Psoas muscle (tissue), 8 donors: ENCODE data around the gene MGAT3. TPM values are rescaled to one million over a fixed set of nuclear protein-coding genes. Genes with fewer than 3 reads are reported as not detected.

Source experiments
- ATAC-seq, 4 donors: fragments of 200-7000 bp; cut with Tn5 transposase; one replicate each; pipeline ENCODE4 v1.9.1; 2020; ENCODE audit warnings: moderate library complexity in 3 of 4, mild to moderate bottlenecking in 2 of 4
- DNase-seq, 2 donors: peaks; one replicate each; pipeline ENCODE4 v3.0.0-alpha.2; 2020
- H3K27ac ChIP-seq: fragments of 200-600 bp; one replicate; pipeline ENCODE4 v1.8.0; 2022
- H3K27me3 ChIP-seq, 3 donors: fragments of 200-600 bp in 1 of 3; one replicate each; pipeline versions ENCODE4 v1.6.1 to v1.8.0; 2013 to 2022; ENCODE audit warnings: low read length in 2 of 3, mild to moderate bottlenecking in 2 of 3, moderate library complexity in 1 of 3; ENCODE audit not compliant: insufficient read depth in 3 of 3
- H3K36me3 ChIP-seq, 2 donors: fragments of 200-600 bp in 1 of 2; one replicate each; pipeline versions ENCODE4 v1.6.1 to v1.8.0; 2013 to 2022; ENCODE audit warnings: low read depth in 1 of 2, mild to moderate bottlenecking in 1 of 2, moderate library complexity in 1 of 2; ENCODE audit not compliant: insufficient read depth in 1 of 2
- H3K4me1 ChIP-seq: fragments of 200-600 bp; one replicate; pipeline ENCODE4 v1.8.0; 2022
- H3K4me3 ChIP-seq: fragments of 200-600 bp; one replicate; pipeline ENCODE4 v1.8.0; 2022; ENCODE audit warnings: mild to moderate bottlenecking
- H3K9me3 ChIP-seq: fragments of 200-600 bp; one replicate; pipeline ENCODE4 v1.8.0; 2022
- WGBS, 3 donors: extraction: QIAGEN DNeasy Blood & Tissue Kit; methylation state at CpG; one replicate each; pipeline versions ENCODE4 v1.1.6 to v1.1.7; 2013; 5-methylcytosine and 5-hydroxymethylcytosine counted together
- intact Hi-C, 2 donors: fragments of 100-400 bp; cut with DNase I; formaldehyde crosslinking; loops; one replicate each; pipeline versions ENCODE4 v1.11.0 to v1.14.2; 2022
- polyA plus RNA-seq, 3 donors: library from polyadenylated mRNA; stranded (reverse); fragments of 200-250 nt; gene quantifications; one replicate each; pipeline ENCODE4 v1.2.3, GENCODE V29; 2013
- total RNA-seq, 4 donors: library from RNA; stranded (reverse); fragmentation: NEBNext Ultra II Directional in 2 of 4; extraction: Animal tissue kit (Norgen Biotek cat#: 25700) in 2 of 4; gene quantifications; one replicate each; pipeline versions ENCODE4 v1.2.1 to v1.2.4, GENCODE V29; 2021 to 2023
- TF ChIP-seq, protein P1 (sequence below): fragments of 200-600 bp; IDR thresholded peaks from one replicate; pipeline ENCODE4 v1.8.0; 2022; ENCODE audit warnings: antibody characterized with exemption
- donor health status: healthy with polysubstance abuse.
- donor health status: DM: no; HTN: no; CAD: no; lungs with moderate emphysema.
- donor health status: Bipolar disorder and iron deficiency.
- donor health status: healthy.
- donor health status: DM: yes; HTN: yes; CAD: no.
- donor health status: DM: no; HTN: no; CAD: no.
- donor health status: DM: no; HTN: no; CAD: no.
- donor health status: DM: yes; HTN: yes; CAD: no.

Gene MGAT3
- total and polyA plus RNA-seq, 7 donors, result 0.53 to 2.2 (median 1.4) TPM

DNA sequence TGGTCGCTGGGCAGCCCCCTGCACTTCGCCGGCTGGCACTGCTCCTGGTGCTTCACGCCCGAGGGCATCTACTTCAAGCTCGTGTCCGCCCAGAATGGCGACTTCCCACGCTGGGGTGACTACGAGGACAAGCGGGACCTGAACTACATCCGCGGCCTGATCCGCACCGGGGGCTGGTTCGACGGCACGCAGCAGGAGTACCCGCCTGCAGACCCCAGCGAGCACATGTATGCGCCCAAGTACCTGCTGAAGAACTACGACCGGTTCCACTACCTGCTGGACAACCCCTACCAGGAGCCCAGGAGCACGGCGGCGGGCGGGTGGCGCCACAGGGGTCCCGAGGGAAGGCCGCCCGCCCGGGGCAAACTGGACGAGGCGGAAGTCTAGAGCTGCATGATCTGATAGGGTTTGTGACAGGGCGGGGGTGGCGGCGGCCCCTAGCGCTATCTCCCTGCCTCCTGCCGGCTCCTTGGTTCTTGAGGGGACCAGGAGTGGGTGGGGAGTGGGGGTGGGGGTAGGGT, 31.8 kb downstream of the MGAT3 start:
- intact Hi-C loops, result no loop called here
- Histone ChIP-seq H3K4me1 (no peaks in the 10 kb centered on the region), H3K36me3 (no peaks in the 10 kb centered on the region), H3K4me3 (no peak overlapping the region), H3K9me3 (no peaks in the 10 kb centered on the region), H3K27me3 (no peaks in the 10 kb centered on the region), H3K27ac (no peak overlapping the region)
- WGBS, 3 donors, result 91 to 92% (median 92%) methylated on average over 39 of the region's 39 CpGs
- TF ChIP-seq, protein P1, sequence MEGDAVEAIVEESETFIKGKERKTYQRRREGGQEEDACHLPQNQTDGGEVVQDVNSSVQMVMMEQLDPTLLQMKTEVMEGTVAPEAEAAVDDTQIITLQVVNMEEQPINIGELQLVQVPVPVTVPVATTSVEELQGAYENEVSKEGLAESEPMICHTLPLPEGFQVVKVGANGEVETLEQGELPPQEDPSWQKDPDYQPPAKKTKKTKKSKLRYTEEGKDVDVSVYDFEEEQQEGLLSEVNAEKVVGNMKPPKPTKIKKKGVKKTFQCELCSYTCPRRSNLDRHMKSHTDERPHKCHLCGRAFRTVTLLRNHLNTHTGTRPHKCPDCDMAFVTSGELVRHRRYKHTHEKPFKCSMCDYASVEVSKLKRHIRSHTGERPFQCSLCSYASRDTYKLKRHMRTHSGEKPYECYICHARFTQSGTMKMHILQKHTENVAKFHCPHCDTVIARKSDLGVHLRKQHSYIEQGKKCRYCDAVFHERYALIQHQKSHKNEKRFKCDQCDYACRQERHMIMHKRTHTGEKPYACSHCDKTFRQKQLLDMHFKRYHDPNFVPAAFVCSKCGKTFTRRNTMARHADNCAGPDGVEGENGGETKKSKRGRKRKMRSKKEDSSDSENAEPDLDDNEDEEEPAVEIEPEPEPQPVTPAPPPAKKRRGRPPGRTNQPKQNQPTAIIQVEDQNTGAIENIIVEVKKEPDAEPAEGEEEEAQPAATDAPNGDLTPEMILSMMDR, result no peak
- ATAC-seq (no peak), DNase-seq (peak in 1 of 2 donors; percentile 51)

DNA sequence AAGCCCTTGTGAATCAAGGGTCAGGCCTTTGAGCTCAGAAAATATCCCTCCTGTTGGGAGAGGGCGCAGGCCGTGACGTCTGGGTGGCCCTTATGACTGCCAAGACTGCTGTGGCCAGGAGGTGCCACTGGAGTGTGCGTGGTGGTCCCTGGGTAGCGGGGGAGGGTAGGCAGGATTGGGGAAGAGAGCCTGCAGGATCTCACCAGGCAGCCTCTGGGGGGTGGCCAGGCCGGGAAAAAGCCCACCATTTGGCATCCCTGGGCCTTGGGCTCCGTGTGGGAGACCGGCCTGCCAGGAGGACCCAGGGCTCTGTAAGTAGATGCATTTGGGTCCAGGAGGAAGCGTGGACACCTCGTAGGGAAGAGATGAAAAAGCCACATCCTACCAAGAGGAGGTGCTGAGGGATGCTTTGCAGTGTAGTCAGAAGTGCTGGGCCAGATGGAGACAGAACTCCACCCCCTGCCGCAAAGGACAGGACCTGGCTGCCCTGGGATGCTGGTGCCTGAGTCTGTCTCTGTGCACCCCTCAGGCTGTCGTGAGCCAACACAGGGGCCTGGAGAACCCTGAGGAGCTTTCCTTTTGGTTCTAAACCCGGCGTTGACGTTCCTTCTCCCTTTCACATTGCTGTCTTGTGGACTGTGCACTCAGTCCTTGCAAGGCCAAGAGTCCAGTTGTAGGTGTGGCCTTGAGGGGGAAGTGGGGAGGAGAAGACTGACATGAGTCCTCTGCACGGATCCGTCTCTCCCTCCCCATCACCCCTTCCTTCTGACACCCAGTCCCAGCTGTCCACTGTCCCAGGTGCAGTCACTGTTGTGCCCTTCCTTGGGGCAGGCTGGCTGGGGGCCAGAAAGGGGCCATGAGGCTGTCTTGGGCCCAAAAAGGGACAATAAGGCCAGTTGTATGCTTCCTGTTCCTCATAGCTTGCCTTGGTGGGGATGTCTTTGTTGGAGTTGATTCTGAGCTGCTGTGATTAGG, 32.6 kb downstream of the MGAT3 start:
- Histone ChIP-seq H3K27me3 (no peaks in the 10 kb centered on the region), H3K4me3 (no peak overlapping the region), H3K4me1 (no peaks in the 10 kb centered on the region), H3K27ac (no peak overlapping the region), H3K9me3 (no peaks in the 10 kb centered on the region), H3K36me3 (no peaks in the 10 kb centered on the region)
- ATAC-seq (peak in 1 of 4 donors; percentile 7), DNase-seq (peak in 1 of 2 donors; percentile 56)
- 78 to 88% (median 82%) methylated on average over 14 to 17 of the region's 17 CpGs for WGBS, 3 donors
- TF ChIP-seq, protein P1, result no peak
- intact Hi-C loops, result loop anchor here (5.0 to 10.0 kb wide), 2 partner anchors 38 to 85 kb away; no protein-coding TSS in a partner anchor

DNA sequence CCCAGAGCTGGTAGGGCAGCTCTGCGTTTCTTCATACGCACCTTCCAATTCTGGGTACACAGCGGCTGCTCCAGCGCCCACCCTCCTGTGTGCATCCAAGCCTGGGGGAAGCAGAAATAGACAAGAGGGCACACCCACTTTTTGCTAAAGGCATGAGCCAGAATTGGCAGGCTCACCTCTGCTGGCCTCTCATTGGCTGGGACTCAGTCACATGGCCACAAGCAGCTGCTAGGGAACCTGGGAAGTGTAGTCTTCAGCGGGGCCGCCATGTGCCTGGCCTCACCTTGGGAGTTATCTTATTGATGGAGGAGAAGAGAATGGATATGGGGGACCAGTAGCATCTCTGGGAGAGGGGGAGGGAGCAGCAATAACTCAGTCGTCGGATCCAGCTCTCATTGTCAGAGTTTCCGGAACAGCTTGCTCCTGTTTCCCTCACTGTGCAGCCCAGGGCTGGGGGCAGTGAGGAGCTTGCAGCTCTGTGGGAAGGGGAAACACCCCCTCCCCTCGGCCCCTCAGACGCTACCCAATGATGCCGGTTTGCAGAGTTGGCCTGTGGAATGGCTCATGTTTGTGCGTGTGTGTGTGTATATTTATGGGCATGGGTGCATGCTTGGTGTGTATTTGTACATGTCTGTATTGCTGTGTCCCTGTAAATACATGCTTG, 33.5 kb downstream of the MGAT3 start:
- TF ChIP-seq, protein P1, result no peak
- intact Hi-C loops, result loop anchor here (5.0 to 10.0 kb wide), 2 partner anchors 37 to 85 kb away; no protein-coding TSS in a partner anchor

DNA sequence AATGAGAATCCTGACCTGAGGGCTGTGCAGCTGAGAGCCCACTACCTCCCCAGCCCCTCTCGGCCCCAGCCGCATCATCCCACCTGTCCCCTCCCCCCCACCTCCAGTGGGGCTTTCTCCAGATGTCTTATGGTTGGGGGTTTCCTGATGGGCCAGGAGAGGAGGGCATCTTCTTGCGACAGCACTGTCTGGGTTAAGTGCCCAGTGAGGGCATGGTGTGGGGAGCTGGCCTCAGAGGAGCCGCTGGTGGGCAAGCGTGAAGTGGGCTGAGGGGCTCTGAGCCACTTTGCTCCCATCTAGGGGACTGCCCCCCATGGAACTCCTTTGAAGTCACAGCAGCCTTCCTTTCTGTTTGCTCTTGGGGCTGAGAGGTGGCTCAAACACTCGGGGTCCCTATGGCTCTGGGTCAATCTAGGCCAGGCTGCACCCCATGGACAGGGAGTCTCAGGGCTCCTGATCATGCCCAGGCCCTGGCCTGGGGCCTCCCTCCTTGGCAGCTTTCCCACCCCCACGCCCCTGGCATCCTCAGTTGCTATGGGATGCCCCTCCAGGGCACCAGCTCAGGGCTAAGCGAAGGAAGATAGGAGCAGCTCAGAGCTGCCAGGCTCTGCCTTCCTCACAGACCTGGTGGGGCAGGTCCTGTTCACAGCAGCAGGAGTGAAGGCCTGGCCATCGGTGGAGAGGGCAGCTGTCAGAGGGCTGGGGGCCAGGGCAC, 34.3 kb downstream of the MGAT3 start:
- intact Hi-C loops, result loop anchor here (5.0 to 10.0 kb wide), 2 partner anchors 36 to 86 kb away; no protein-coding TSS in a partner anchor
- TF ChIP-seq, protein P1, result no peak
- Histone ChIP-seq H3K36me3 (no peaks in the 10 kb centered on the region), H3K4me3 (no peak overlapping the region), H3K9me3 (no peaks in the 10 kb centered on the region), H3K4me1 (peaks cover under 1% of the 10 kb centered on the region), H3K27me3 (no peaks in the 10 kb centered on the region), H3K27ac (no peak overlapping the region)
- 70 to 78% (median 76%) methylated on average over 9 of the region's 9 CpGs for WGBS, 3 donors
- DNase-seq (no peak), ATAC-seq (no peak)

More for the DNA sequence above, 33.5 kb downstream of the MGAT3 start:
- WGBS, 3 donors, result 35 to 51% (median 45%) methylated on average over 13 of the region's 13 CpGs
- DNase-seq (peak; percentile 83 to 91), ATAC-seq (peak; percentile 95 to 99 (median 97))
- no peaks in the 10 kb centered on the region for H3K27me3 ChIP-seq
- no peaks in the 10 kb centered on the region for H3K36me3 ChIP-seq
- no peak overlapping the region for H3K27ac ChIP-seq
- H3K4me3 ChIP-seq, result no peak overlapping the region
- no peaks in the 10 kb centered on the region for H3K4me1 ChIP-seq
- H3K9me3 ChIP-seq, result no peaks in the 10 kb centered on the region
